Lung (tissue), 12 donors: ENCODE results near the gene MAPK7. TPM values are rescaled to one million over a fixed set of nuclear protein-coding genes. Genes with fewer than 3 reads are reported as not detected.

Source experiments
- ATAC-seq: fragments of 200-7000 bp; cut with Tn5 transposase; one replicate; pipeline ENCODE4 v1.9.1; 2020; ENCODE audit warnings: moderate number of reproducible peaks; ENCODE audit not compliant: insufficient read depth, low FRiP score
- DNase-seq, 3 donors: peaks; one replicate each; pipeline ENCODE4 v3.0.0-alpha.2; 2013 to 2017
- H3K27ac ChIP-seq, 2 donors: one replicate each; pipeline ENCODE4 v1.5.1; 2013; ENCODE audit warnings: mild to moderate bottlenecking in 2 of 2, moderate library complexity in 2 of 2, control low read depth in 1 of 2, inconsistent platforms in 1 of 2, low read depth in 1 of 2, low read length in 1 of 2
- H3K27me3 ChIP-seq, 3 donors: one replicate each; pipeline ENCODE4 v1.5.1; 2013; ENCODE audit warnings: low read length in 2 of 3; ENCODE audit not compliant: control insufficient read depth in 3 of 3, insufficient read depth in 3 of 3
- H3K36me3 ChIP-seq, 4 donors: one replicate each; pipeline ENCODE4 v1.5.1; 2013; ENCODE audit warnings: low read length in 4 of 4, mild to moderate bottlenecking in 1 of 4, moderate library complexity in 1 of 4; ENCODE audit not compliant: control insufficient read depth in 4 of 4, insufficient read depth in 4 of 4
- H3K4me1 ChIP-seq, 5 donors: one replicate each; pipeline ENCODE4 v1.5.1; 2013; ENCODE audit warnings: low read length in 5 of 5, mild to moderate bottlenecking in 2 of 5, moderate library complexity in 1 of 5; ENCODE audit not compliant: control insufficient read depth in 5 of 5, insufficient read depth in 5 of 5
- H3K4me3 ChIP-seq: one replicate; pipeline ENCODE4 v1.5.1; 2013; ENCODE audit warnings: mild to moderate bottlenecking, control low read depth, moderate library complexity
- H3K9ac ChIP-seq, 2 donors: one replicate each; pipeline ENCODE4 v1.5.1; 2013; ENCODE audit warnings: low read length in 2 of 2, control low read depth in 1 of 2; ENCODE audit not compliant: insufficient read depth in 1 of 2
- H3K9me3 ChIP-seq, 4 donors: one replicate each; pipeline ENCODE4 v1.5.1; 2013; ENCODE audit warnings: low read length in 3 of 4, mild to moderate bottlenecking in 1 of 4, moderate library complexity in 1 of 4; ENCODE audit not compliant: control insufficient read depth in 4 of 4, insufficient read depth in 3 of 4
- WGBS, 2 donors: extraction: QIAGEN DNeasy Blood & Tissue Kit; methylation state at CpG; one replicate each; pipeline ENCODE4 v1.1.7; 2013; 5-methylcytosine and 5-hydroxymethylcytosine counted together
- polyA plus RNA-seq, 2 donors: library from polyadenylated mRNA; stranded (reverse); fragments of 200-250 nt; gene quantifications; one replicate each; pipeline ENCODE4 v1.2.1, GENCODE V29; 2013
- total RNA-seq, 2 donors: library from RNA; depleted of rRNA in 1 of 2; stranded (reverse); fragments of >200 nt in 1 of 2; gene quantifications; one replicate each; pipeline ENCODE4 v1.2.1, GENCODE V29; 2014 to 2021
- TF ChIP-seq, protein P1 (sequence below): IDR thresholded peaks from 2 replicates; pipeline ENCODE4 v1.5.1; 2012; ENCODE audit warnings: mild to moderate bottlenecking; ENCODE audit errors: control extremely low read depth, extremely low read depth
- donor health status: control.
- donor health status: control.
- donor health status: Bipolar disorder and iron deficiency.
- donor health status: healthy.
- donor health status: DM: yes; HTN: yes; CAD: no.

Gene MAPK7
- total and polyA plus RNA-seq, 4 donors: 13.7 to 45.7 (median 22.8) TPM

GRCh38 chr17:19374136-19374535 is 4.2 kb upstream of the MAPK7 start:
- Histone ChIP-seq H3K9ac (peak overlapping the region in 1 of 2 donors; percentile 32), H3K27me3 (no peaks in the 10 kb centered on the region), H3K4me1 (peaks cover 0 to 25% (median 19%) of the 10 kb centered on the region in 5 donors), H3K9me3 (no peaks in the 10 kb centered on the region), H3K27ac (no peak overlapping the region), H3K4me3 (no peak overlapping the region), H3K36me3 (peaks cover 0 to 5% (median under 1%) of the 10 kb centered on the region in 4 donors)
- DNase-seq: no peak
- TF ChIP-seq, protein P1, sequence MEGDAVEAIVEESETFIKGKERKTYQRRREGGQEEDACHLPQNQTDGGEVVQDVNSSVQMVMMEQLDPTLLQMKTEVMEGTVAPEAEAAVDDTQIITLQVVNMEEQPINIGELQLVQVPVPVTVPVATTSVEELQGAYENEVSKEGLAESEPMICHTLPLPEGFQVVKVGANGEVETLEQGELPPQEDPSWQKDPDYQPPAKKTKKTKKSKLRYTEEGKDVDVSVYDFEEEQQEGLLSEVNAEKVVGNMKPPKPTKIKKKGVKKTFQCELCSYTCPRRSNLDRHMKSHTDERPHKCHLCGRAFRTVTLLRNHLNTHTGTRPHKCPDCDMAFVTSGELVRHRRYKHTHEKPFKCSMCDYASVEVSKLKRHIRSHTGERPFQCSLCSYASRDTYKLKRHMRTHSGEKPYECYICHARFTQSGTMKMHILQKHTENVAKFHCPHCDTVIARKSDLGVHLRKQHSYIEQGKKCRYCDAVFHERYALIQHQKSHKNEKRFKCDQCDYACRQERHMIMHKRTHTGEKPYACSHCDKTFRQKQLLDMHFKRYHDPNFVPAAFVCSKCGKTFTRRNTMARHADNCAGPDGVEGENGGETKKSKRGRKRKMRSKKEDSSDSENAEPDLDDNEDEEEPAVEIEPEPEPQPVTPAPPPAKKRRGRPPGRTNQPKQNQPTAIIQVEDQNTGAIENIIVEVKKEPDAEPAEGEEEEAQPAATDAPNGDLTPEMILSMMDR: no peak
- ATAC-seq: no peak
- 92 to 98% methylated on average over 5 of the region's 5 CpGs for WGBS, 2 donors

DNA sequence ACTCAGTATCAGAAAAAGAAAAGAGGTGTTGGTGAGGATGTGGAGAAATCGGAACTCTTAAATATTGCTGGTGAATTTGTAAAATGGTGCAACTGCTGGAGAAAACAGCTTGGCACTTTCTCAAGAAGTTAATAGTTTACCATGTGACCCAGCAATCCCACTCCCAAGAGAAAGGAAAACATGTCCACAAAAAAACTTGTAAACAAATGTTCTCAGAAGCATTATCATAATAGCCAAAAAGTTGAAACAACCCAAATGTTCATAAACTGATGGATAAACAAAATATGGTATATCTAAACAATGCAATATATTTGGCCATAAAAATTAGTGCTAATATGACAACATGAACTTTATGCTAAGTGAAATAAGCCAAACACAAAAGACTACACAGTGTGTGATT is 2.6 kb upstream of the MAPK7 start:
- H3K27ac ChIP-seq: no peak overlapping the region
- DNase-seq (peak; percentile 50 to 97 (median 94)), ATAC-seq (no peak)
- H3K9me3 ChIP-seq: no peaks in the 10 kb centered on the region
- H3K36me3 ChIP-seq: peaks cover 0 to 21% (median 13%) of the 10 kb centered on the region in 4 donors
- no peak overlapping the region for H3K4me3 ChIP-seq
- H3K9ac ChIP-seq: peak overlapping the region in 1 of 2 donors; percentile 24
- TF ChIP-seq, protein P1: no peak
- WGBS, 2 donors: 88 to 89% methylated on average over 1 of the region's 1 CpG
- H3K4me1 ChIP-seq: peaks cover 0 to 37% (median 10%) of the 10 kb centered on the region in 5 donors
- no peaks in the 10 kb centered on the region for H3K27me3 ChIP-seq

DNA sequence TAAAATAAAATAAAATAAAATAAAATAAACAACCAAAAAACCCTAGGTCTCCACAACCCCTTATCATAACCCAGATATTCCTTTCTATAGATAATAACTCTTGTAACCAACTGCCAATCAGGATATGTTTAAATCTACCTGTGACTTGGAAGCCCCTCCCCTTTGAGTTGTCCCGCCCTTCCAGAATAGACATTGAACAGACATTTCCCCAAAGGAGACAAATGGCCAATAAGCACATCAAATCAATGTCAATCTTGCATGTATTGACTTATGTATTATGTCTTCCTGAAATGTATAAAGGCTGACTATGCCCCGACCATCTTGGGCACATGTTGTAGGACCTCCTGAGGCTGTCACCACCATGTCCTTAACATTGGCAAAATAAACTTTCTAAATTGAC is 1.5 kb upstream of the MAPK7 start:
- WGBS, 2 donors: 58 to 75% methylated on average over 2 of the region's 2 CpGs
- DNase-seq (no peak), ATAC-seq (no peak)
- TF ChIP-seq, protein P1: no peak
- H3K9me3 ChIP-seq: peaks cover 0 to 2% (median 0%) of the 10 kb centered on the region in 4 donors
- H3K36me3 ChIP-seq: peaks cover 3 to 26% (median 22%) of the 10 kb centered on the region in 4 donors
- H3K27ac ChIP-seq: no peak overlapping the region
- no peak overlapping the region for H3K4me3 ChIP-seq
- no peaks in the 10 kb centered on the region for H3K27me3 ChIP-seq
- H3K4me1 ChIP-seq: peaks cover 0 to 37% (median 4%) of the 10 kb centered on the region in 5 donors
- H3K9ac ChIP-seq: peak overlapping the region in 1 of 2 donors; percentile 96
